ENCODE results near the gene RENBP. TPM values are rescaled to one million over a fixed set of nuclear protein-coding genes. Genes with fewer than 3 reads are reported as not detected.

The RENBP gene
- total RNA-seq, 1 experiment from 2014 or later = 0.75 TPM

- no peak for TF ChIP-seq CTCF (IDR thresholded peaks at IDR 0.05; ENCODE audit: insufficient read depth in 1 of 2, low read depth in 1 of 2, low read length in 1 of 2, severe bottlenecking in 1 of 2, unreplicated experiment in 1 of 2)
- Histone ChIP-seq H3K4me1 (no peaks in the 10 kb centered on the region), H3K27me3 (replicated peaks; ENCODE audit: control insufficient read depth, insufficient read depth, low read length) (no peaks in the 10 kb centered on the region), H3K4me3 (ENCODE audit: low read depth, low read length) (no peak overlapping the region), H3K36me3 (ENCODE audit: control insufficient read depth, insufficient read depth, low read length) (no peaks in the 10 kb centered on the region), H3K9me3 (no peaks in the 10 kb centered on the region)
- no peaks in the 10 kb centered on the region for H3K9me3 Mint-ChIP-seq (ENCODE audit: unreplicated experiment)
- DNase-seq = no peak
- intact Hi-C loops (cut with micrococcal nuclease; ENCODE audit: unreplicated experiment) = no loop called here
- no peaks in the 10 kb centered on the region for H3K4me1 Mint-ChIP-seq (ENCODE audit: low read depth, unreplicated experiment)
- H3K36me3 Mint-ChIP-seq (ENCODE audit: insufficient read depth, unreplicated experiment) = no peaks in the 10 kb centered on the region
- no peak overlapping the region for H3K27ac Mint-ChIP-seq (ENCODE audit: unreplicated experiment)
- BruUV-seq (replicated peaks) = no TSS peak
- no peaks in the 10 kb centered on the region for H3K27me3 Mint-ChIP-seq (ENCODE audit: insufficient read depth, unreplicated experiment)
- H3K4me3 Mint-ChIP-seq (ENCODE audit: unreplicated experiment) = no peak overlapping the region
- CTCF ChIA-PET = no interaction called here
- POLR2A ChIA-PET = no interaction called here
These were observed 47.7 kb upstream of the RENBP start for GRCh38 chrX:153992180-153992579.

- H3K4me3 ChIP-seq (ENCODE audit: low read depth, low read length) = no peak overlapping the region
- H3K9me3 Mint-ChIP-seq (ENCODE audit: unreplicated experiment) = no peaks in the 10 kb centered on the region
- BruUV-seq (replicated peaks) = no TSS peak
- intact Hi-C loops (cut with micrococcal nuclease; ENCODE audit: unreplicated experiment) = no loop called here
- H3K4me1 ChIP-seq = no peaks in the 10 kb centered on the region
- TF ChIP-seq CTCF (IDR thresholded peaks at IDR 0.05; ENCODE audit: insufficient read depth in 1 of 2, low read depth in 1 of 2, low read length in 1 of 2, severe bottlenecking in 1 of 2, unreplicated experiment in 1 of 2) = no peak
- no peaks in the 10 kb centered on the region for H3K36me3 ChIP-seq (ENCODE audit: control insufficient read depth, insufficient read depth, low read length)
- no peaks in the 10 kb centered on the region for H3K9me3 ChIP-seq
- CTCF ChIA-PET = no interaction called here
- POLR2A ChIA-PET = no interaction called here
- DNase-seq = no peak
- H3K27me3 ChIP-seq (replicated peaks; ENCODE audit: control insufficient read depth, insufficient read depth, low read length) = no peaks in the 10 kb centered on the region
- H3K27ac Mint-ChIP-seq (ENCODE audit: unreplicated experiment) = no peak overlapping the region
- no peaks in the 10 kb centered on the region for H3K36me3 Mint-ChIP-seq (ENCODE audit: insufficient read depth, unreplicated experiment)
- H3K4me1 Mint-ChIP-seq (ENCODE audit: low read depth, unreplicated experiment) = no peaks in the 10 kb centered on the region
- no peak overlapping the region for H3K4me3 Mint-ChIP-seq (ENCODE audit: unreplicated experiment)
- H3K27me3 Mint-ChIP-seq (ENCODE audit: insufficient read depth, unreplicated experiment) = no peaks in the 10 kb centered on the region
These were observed 46.7 kb upstream of the RENBP start for GRCh38 chrX:153991013-153991580.

GRCh38 chrX:153989973-153990655 lies 45.7 kb upstream of the RENBP start:
- H3K27me3 Mint-ChIP-seq (ENCODE audit: insufficient read depth, unreplicated experiment) = no peaks in the 10 kb centered on the region
- H3K27me3 ChIP-seq (replicated peaks; ENCODE audit: control insufficient read depth, insufficient read depth, low read length) = no peaks in the 10 kb centered on the region
- no peaks in the 10 kb centered on the region for H3K9me3 Mint-ChIP-seq (ENCODE audit: unreplicated experiment)
- no peaks in the 10 kb centered on the region for H3K4me1 ChIP-seq
- no peaks in the 10 kb centered on the region for H3K4me1 Mint-ChIP-seq (ENCODE audit: low read depth, unreplicated experiment)
- ChIA-PET CTCF (no interaction called here), POLR2A (no interaction called here)
- H3K9me3 ChIP-seq = no peaks in the 10 kb centered on the region
- intact Hi-C loops (cut with micrococcal nuclease; ENCODE audit: unreplicated experiment) = no loop called here
- no peaks in the 10 kb centered on the region for H3K36me3 Mint-ChIP-seq (ENCODE audit: insufficient read depth, unreplicated experiment)
- TF ChIP-seq CTCF (IDR thresholded peaks at IDR 0.05; ENCODE audit: insufficient read depth in 1 of 2, low read depth in 1 of 2, low read length in 1 of 2, severe bottlenecking in 1 of 2, unreplicated experiment in 1 of 2) = no peak
- DNase-seq = no peak
- H3K4me3 Mint-ChIP-seq (ENCODE audit: unreplicated experiment) = no peak overlapping the region
- no peak overlapping the region for H3K27ac Mint-ChIP-seq (ENCODE audit: unreplicated experiment)
- no peak overlapping the region for H3K4me3 ChIP-seq (ENCODE audit: low read depth, low read length)
- no TSS peak for BruUV-seq (replicated peaks)
- no peaks in the 10 kb centered on the region for H3K36me3 ChIP-seq (ENCODE audit: control insufficient read depth, insufficient read depth, low read length)

All from Caco-2 (cell line).